ENCODE data around the gene CGREF1. TPM values are rescaled to one million over a fixed set of nuclear protein-coding genes. Genes with fewer than 3 reads are reported as not detected.
"Not testable (repeated sequence)": the region's sequence is repeated elsewhere in the genome, so short reads cannot be mapped to it uniquely, and the experiment has no call there.

Gene CGREF1
- total and polyA plus RNA-seq, 2 donors (not counting 1 experiment from before 2014, with no cell fraction given): 1.5 to 2.3 TPM

GRCh38 chr2:27115519-27115918 lies 3.4 kb downstream of the CGREF1 start:
- H2AFZ ChIP-seq (ENCODE audit: low read length): no peak overlapping the region
- no peak overlapping the region for H3K4me3 ChIP-seq (replicated peaks in 1 of 4; ENCODE audit: control extremely low read depth in 1 of 4, insufficient read depth in 1 of 4, low read depth in 3 of 4, low read length in 4 of 4)
- no peak overlapping the region for H3K9ac ChIP-seq (ENCODE audit: insufficient read depth, low read length)
- H3K4me2 ChIP-seq (ENCODE audit: extremely low read depth, insufficient read depth, low read length): no peak overlapping the region
- no peaks in the 10 kb centered on the region for H4K20me1 ChIP-seq (ENCODE audit: control insufficient read depth, extremely low read depth, insufficient read depth, low read length)
- no peaks in the 10 kb centered on the region for H3K4me1 ChIP-seq (ENCODE audit: control insufficient read depth, extremely low read depth, insufficient read depth, low read length)
- H3K27ac ChIP-seq (ENCODE audit: insufficient read depth, low read length): no peak overlapping the region
- TF ChIP-seq, protein P1, sequence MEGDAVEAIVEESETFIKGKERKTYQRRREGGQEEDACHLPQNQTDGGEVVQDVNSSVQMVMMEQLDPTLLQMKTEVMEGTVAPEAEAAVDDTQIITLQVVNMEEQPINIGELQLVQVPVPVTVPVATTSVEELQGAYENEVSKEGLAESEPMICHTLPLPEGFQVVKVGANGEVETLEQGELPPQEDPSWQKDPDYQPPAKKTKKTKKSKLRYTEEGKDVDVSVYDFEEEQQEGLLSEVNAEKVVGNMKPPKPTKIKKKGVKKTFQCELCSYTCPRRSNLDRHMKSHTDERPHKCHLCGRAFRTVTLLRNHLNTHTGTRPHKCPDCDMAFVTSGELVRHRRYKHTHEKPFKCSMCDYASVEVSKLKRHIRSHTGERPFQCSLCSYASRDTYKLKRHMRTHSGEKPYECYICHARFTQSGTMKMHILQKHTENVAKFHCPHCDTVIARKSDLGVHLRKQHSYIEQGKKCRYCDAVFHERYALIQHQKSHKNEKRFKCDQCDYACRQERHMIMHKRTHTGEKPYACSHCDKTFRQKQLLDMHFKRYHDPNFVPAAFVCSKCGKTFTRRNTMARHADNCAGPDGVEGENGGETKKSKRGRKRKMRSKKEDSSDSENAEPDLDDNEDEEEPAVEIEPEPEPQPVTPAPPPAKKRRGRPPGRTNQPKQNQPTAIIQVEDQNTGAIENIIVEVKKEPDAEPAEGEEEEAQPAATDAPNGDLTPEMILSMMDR (conservative IDR thresholded peaks at IDR 0.05 in 1 of 2, IDR thresholded peaks at IDR 0.05 in 1 of 2; ENCODE audit: low read depth in 1 of 2, low read length in 2 of 2): no peak
- TF ChIP-seq EZH2 (IDR thresholded peaks at IDR 0.05; ENCODE audit: low read length, missing control alignments): no peak
- no peaks in the 10 kb centered on the region for H3K79me2 ChIP-seq (ENCODE audit: control insufficient read depth, insufficient read depth, low read length)
- no peaks in the 10 kb centered on the region for H3K36me3 ChIP-seq (ENCODE audit: control insufficient read depth, insufficient read depth, low read length)
- H3K9me3 ChIP-seq (ENCODE audit: control insufficient read depth, insufficient read depth, low read depth, low read length): no peaks in the 10 kb centered on the region
- peaks cover 24% of the 10 kb centered on the region for H3K27me3 ChIP-seq (ENCODE audit: control insufficient read depth, insufficient read depth, low read length)
- DNase-seq (ENCODE audit: low read depth in 2 of 2): no peak

DNA sequence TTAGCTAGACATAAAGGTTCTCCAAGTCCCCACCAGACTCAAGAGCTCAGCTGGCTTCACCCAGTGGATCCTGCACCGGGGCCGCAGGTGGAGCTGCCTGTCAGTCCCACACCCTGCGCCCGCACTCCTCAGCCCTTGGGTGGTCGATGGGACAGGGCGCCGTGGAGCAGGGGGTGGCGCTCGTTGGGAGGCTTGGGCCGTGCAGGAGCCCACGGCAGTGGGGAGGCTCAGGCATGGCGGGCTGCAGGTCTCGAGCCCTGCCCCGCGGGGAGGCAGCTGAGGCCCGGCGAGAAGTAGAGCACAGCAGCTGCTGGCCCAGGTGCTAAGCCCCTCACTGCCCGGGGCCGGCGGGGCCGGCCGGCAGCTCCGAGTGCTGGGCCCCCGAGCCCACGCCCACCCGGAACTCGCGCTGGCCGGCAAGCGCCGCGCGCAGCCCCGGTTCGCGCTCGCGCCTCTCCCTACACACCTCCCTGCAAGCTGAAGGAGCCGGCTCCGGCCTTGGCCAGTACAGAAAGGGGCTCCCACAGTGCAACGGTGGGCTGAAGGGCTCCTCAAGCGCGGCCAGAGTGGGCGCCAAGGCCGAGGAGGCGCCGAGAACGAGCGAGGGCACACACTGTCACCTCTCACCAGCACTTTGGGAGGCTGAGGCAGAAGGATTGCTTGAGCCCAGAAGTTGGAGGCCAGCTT lies 7.4 kb downstream of the CGREF1 start:
- DNase-seq (ENCODE audit: low read depth in 2 of 2); H3K4me1 ChIP-seq (ENCODE audit: control insufficient read depth, extremely low read depth, insufficient read depth, low read length); H3K4me2 ChIP-seq (ENCODE audit: extremely low read depth, insufficient read depth, low read length); H3K27ac ChIP-seq (ENCODE audit: insufficient read depth, low read length); H3K9ac ChIP-seq (ENCODE audit: insufficient read depth, low read length); H3K9me3 ChIP-seq (ENCODE audit: control insufficient read depth, insufficient read depth, low read depth, low read length); H2AFZ ChIP-seq (ENCODE audit: low read length); H4K20me1 ChIP-seq (ENCODE audit: control insufficient read depth, extremely low read depth, insufficient read depth, low read length); H3K79me2 ChIP-seq (ENCODE audit: control insufficient read depth, insufficient read depth, low read length); H3K27me3 ChIP-seq (ENCODE audit: control insufficient read depth, insufficient read depth, low read length); H3K36me3 ChIP-seq (ENCODE audit: control insufficient read depth, insufficient read depth, low read length); H3K4me3 ChIP-seq (replicated peaks in 1 of 4; ENCODE audit: control extremely low read depth in 1 of 4, insufficient read depth in 1 of 4, low read depth in 3 of 4, low read length in 4 of 4): not testable (repeated sequence)

- not testable (repeated sequence) for DNase-seq (ENCODE audit: low read depth in 2 of 2); H4K20me1 ChIP-seq (ENCODE audit: control insufficient read depth, extremely low read depth, insufficient read depth, low read length); H2AFZ ChIP-seq (ENCODE audit: low read length); H3K9ac ChIP-seq (ENCODE audit: insufficient read depth, low read length); H3K27me3 ChIP-seq (ENCODE audit: control insufficient read depth, insufficient read depth, low read length); H3K4me1 ChIP-seq (ENCODE audit: control insufficient read depth, extremely low read depth, insufficient read depth, low read length); H3K9me3 ChIP-seq (ENCODE audit: control insufficient read depth, insufficient read depth, low read depth, low read length); H3K27ac ChIP-seq (ENCODE audit: insufficient read depth, low read length); H3K4me3 ChIP-seq (replicated peaks in 1 of 4; ENCODE audit: control extremely low read depth in 1 of 4, insufficient read depth in 1 of 4, low read depth in 3 of 4, low read length in 4 of 4); H3K4me2 ChIP-seq (ENCODE audit: extremely low read depth, insufficient read depth, low read length); H3K36me3 ChIP-seq (ENCODE audit: control insufficient read depth, insufficient read depth, low read length); H3K79me2 ChIP-seq (ENCODE audit: control insufficient read depth, insufficient read depth, low read length)
Measured at GRCh38 chr2:27110603-27111352, 8.2 kb downstream of the CGREF1 start.

DNA sequence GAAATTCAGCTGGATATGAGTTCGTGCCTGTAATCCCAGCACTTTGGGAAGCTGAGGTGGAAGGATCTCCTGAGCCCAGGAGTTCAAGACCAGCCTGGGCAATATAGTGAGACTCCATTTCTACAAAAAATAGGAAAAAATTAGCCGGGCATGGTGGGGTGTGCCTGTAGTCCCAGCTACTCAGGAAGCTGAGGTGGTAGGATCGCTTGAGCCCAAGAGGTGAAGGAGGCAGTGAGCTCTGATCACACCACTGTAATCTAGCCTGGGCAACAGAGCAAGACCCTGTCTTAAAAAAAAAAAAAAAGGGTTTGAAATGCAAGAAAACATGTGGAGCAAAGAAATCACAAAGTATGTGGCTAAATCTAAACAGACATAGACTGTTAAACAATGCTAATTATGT lies 9.8 kb downstream of the CGREF1 start:
- Histone ChIP-seq H3K27ac (ENCODE audit: insufficient read depth, low read length) (no peak overlapping the region), H3K4me1 (ENCODE audit: control insufficient read depth, extremely low read depth, insufficient read depth, low read length) (no peaks in the 10 kb centered on the region), H3K27me3 (ENCODE audit: control insufficient read depth, insufficient read depth, low read length) (peaks cover 4% of the 10 kb centered on the region), H2AFZ (ENCODE audit: low read length) (no peak overlapping the region), H4K20me1 (ENCODE audit: control insufficient read depth, extremely low read depth, insufficient read depth, low read length) (no peaks in the 10 kb centered on the region), H3K36me3 (ENCODE audit: control insufficient read depth, insufficient read depth, low read length) (no peaks in the 10 kb centered on the region), H3K4me2 (ENCODE audit: extremely low read depth, insufficient read depth, low read length) (no peak overlapping the region), H3K9ac (ENCODE audit: insufficient read depth, low read length) (no peak overlapping the region), H3K79me2 (ENCODE audit: control insufficient read depth, insufficient read depth, low read length) (no peaks in the 10 kb centered on the region), H3K4me3 (replicated peaks in 1 of 4; ENCODE audit: control extremely low read depth in 1 of 4, insufficient read depth in 1 of 4, low read depth in 3 of 4, low read length in 4 of 4) (no peak overlapping the region), H3K9me3 (ENCODE audit: control insufficient read depth, insufficient read depth, low read depth, low read length) (no peaks in the 10 kb centered on the region)
- no peak for DNase-seq (ENCODE audit: low read depth in 2 of 2)
- no peak for TF ChIP-seq EZH2 (IDR thresholded peaks at IDR 0.05; ENCODE audit: low read length, missing control alignments)
- TF ChIP-seq, protein P1 (conservative IDR thresholded peaks at IDR 0.05 in 1 of 2, IDR thresholded peaks at IDR 0.05 in 1 of 2; ENCODE audit: low read depth in 1 of 2, low read length in 2 of 2): no peak
